BLaER1 treated with 17β-estradiol and CSF1 and Interleukin-3, amounts not matched to agents 10 nM and 100 nM (cell line): ENCODE data around the gene APCDD1.

Experiments
- H3K27ac ChIP-seq, 11 experiments: shearing (Covaris generic); formaldehyde crosslinking; 2 replicates each; pipeline ENCODE4 v1.8.1; 2022
- H3K27me3 ChIP-seq, 11 experiments: shearing (Covaris generic); formaldehyde crosslinking; 2 replicates each; pipeline ENCODE4 v1.8.1; 2022
- H3K36me3 ChIP-seq, 11 experiments: shearing (Covaris generic); formaldehyde crosslinking; 2 replicates each; pipeline ENCODE4 v1.8.1; 2022
- H3K4me1 ChIP-seq, 10 experiments: shearing (Covaris generic); formaldehyde crosslinking; 2 replicates each; pipeline ENCODE4 v1.8.1; 2022
- H3K4me2 ChIP-seq, 11 experiments: shearing (Covaris generic); formaldehyde crosslinking; 2 replicates each; pipeline ENCODE4 v1.8.1; 2022
- H3K4me3 ChIP-seq, 10 experiments: shearing (Covaris generic); formaldehyde crosslinking; 2 replicates each; pipeline ENCODE4 v1.8.1; 2022
- H3K9ac ChIP-seq, 11 experiments: shearing (Covaris generic); formaldehyde crosslinking; 2 replicates each; pipeline ENCODE4 v1.8.1; 2022
- H3K9me3 ChIP-seq, 11 experiments: shearing (Covaris generic); formaldehyde crosslinking; replicated peaks in 1 of 11; 2 replicates each; pipeline ENCODE4 v1.8.1; 2022
- H4K20me1 ChIP-seq, 11 experiments: shearing (Covaris generic); formaldehyde crosslinking; 2 replicates each; pipeline ENCODE4 v1.8.1; 2022
- Cebpa-rat ChIP-seq, 11 experiments: shearing (Covaris generic); IDR thresholded peaks; 2 replicates each; pipeline ENCODE4 v1.8.1; 2022

Gene APCDD1

DNA sequence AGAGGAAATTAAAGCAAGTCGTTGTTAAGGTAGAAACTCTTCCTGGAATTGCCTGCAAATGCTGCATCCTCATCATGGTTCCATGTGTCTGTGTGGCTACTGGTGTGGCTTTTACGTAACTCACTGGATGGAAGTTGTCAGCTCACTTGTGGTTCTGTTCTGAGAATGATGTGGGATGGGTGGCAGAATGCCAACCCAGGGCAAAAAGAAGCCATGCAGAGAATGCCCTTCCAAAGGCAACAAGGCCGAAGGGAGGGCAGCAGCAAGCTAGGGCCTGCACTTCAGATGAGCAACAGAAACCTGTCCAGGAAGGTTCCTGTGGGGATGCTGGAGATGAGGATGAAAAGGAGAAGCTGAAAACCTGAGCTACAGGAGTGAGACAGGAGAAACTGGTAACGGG lies 61.0 kb downstream of the APCDD1 start:
- H3K9me3 ChIP-seq: peaks cover 0 to 11% (median 8%) of the 10 kb centered on the region in 11 experiments; a peak in 11 of 22 replicates
- H3K36me3 ChIP-seq: no peaks in the 10 kb centered on the region
- H3K27me3 ChIP-seq: no peaks in the 10 kb centered on the region
- no peak overlapping the region for H3K9ac ChIP-seq
- H3K27ac ChIP-seq: no peak overlapping the region
- no peaks in the 10 kb centered on the region for H4K20me1 ChIP-seq
- peak overlapping the region in 6 of 11 experiments; percentile 22 to 51 (median 34); a peak in 11 of 22 replicates for H3K4me2 ChIP-seq
- H3K4me1 ChIP-seq: peaks cover 23 to 36% (median 27%) of the 10 kb centered on the region in 10 experiments
- no peak overlapping the region for H3K4me3 ChIP-seq
- no peak for TF ChIP-seq Cebpa-rat (IDR thresholded peaks at IDR 0.05)

DNA sequence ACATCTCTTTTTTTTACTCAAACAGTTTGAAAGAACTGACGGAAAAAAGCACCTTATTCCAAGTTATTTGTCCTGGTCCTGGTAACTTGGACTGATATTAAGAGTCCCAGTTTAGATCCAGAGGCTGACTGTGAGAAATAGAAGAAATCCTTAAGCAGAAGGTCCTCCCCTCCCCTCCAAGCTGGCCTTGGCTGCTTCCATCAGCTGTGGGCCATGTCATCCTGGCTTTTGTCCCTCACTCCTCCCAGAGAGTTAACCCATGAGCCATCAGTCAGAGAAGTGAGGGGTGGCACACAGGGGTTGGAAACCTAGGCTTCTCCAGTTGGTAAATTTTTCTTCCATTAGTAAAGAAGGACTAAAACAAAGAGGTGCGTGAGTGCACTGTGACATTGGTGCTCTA lies 61.6 kb downstream of the APCDD1 start:
- H3K4me1 ChIP-seq: peaks cover 23 to 36% (median 27%) of the 10 kb centered on the region in 10 experiments
- H3K27me3 ChIP-seq: no peaks in the 10 kb centered on the region
- no peak overlapping the region for H3K27ac ChIP-seq
- H3K36me3 ChIP-seq: no peaks in the 10 kb centered on the region
- no peaks in the 10 kb centered on the region for H4K20me1 ChIP-seq
- H3K4me3 ChIP-seq: no peak overlapping the region
- TF ChIP-seq Cebpa-rat (IDR thresholded peaks at IDR 0.05): no peak
- peaks cover 0 to 11% (median 8%) of the 10 kb centered on the region in 11 experiments; a peak in 11 of 22 replicates for H3K9me3 ChIP-seq
- H3K4me2 ChIP-seq: 0 out of 22 replicates have a peak overlapping the region, but pooled peaks of 2 of the 11 experiments have one; percentile 32 to 33
- no peak overlapping the region for H3K9ac ChIP-seq

DNA sequence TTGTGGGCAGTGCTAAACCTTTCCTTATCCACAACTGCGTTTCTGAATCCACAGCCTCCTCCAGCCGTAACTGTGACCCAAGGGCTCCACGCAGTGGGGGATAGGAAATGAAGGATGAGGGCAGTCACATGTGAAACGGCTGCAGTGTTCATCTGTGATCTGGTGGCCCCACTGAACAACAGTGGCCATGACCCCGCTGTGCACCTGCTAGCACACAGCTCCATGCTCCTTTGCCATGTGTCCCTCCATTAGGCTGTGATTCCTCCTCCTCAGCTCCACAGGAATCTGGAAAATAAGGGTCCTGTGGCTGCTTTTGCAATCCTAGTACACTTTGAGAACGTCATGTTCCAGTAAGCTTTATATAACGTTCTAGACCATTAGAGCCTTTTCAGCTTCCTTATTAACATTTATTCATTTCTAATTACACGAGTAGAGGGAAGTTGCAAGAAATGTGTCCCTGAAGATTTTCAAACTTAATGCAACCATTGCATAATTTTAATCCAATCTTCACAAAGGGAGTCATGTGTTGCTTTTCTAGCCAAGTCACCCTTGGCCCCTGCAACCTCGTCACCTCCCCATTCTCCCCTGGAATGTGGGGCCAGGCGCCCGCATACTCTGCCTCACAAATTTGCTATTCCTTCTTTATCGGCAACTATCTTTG lies 64.3 kb downstream of the APCDD1 start:
- H3K4me3 ChIP-seq: no peak overlapping the region
- H3K9me3 ChIP-seq: peaks cover 0 to 11% (median 8%) of the 10 kb centered on the region in 11 experiments; a peak in 11 of 22 replicates
- peak overlapping the region in 6 of 11 experiments; percentile 24 to 68 (median 56); a peak in 6 of 22 replicates for H3K27ac ChIP-seq
- no peak for TF ChIP-seq Cebpa-rat (IDR thresholded peaks at IDR 0.05)
- peaks cover 23 to 36% (median 27%) of the 10 kb centered on the region in 10 experiments for H3K4me1 ChIP-seq
- peak overlapping the region in 2 of 11 experiments; percentile 20 to 48; a peak in 1 of 22 replicates for H3K9ac ChIP-seq
- no peaks in the 10 kb centered on the region for H3K36me3 ChIP-seq
- no peaks in the 10 kb centered on the region for H3K27me3 ChIP-seq
- peak overlapping the region; percentile 38 to 76 (median 69) for H3K4me2 ChIP-seq
- H4K20me1 ChIP-seq: no peaks in the 10 kb centered on the region

GRCh38 chr18:10519366-10519765 lies 64.9 kb downstream of the APCDD1 start:
- Histone ChIP-seq H3K27me3 (no peaks in the 10 kb centered on the region), H3K9ac (peak overlapping the region in 4 of 11 experiments; percentile 20 to 60 (median 42); a peak in 3 of 22 replicates), H3K27ac (peak overlapping the region in 6 of 11 experiments; percentile 24 to 68 (median 56); a peak in 11 of 22 replicates)

GRCh38 chr18:10519999-10520935 lies 65.8 kb downstream of the APCDD1 start:
- Histone ChIP-seq H4K20me1 (no peaks in the 10 kb centered on the region), H3K9ac (peak overlapping the region in 7 of 11 experiments; percentile 27 to 60 (median 46); a peak in 8 of 22 replicates), H3K9me3 (peaks cover 0 to 11% (median 8%) of the 10 kb centered on the region in 11 experiments; a peak in 11 of 22 replicates), H3K36me3 (no peaks in the 10 kb centered on the region), H3K27ac (peak overlapping the region in 8 of 11 experiments; percentile 24 to 68 (median 54); a peak in 15 of 22 replicates), H3K4me2 (peak overlapping the region; percentile 38 to 76 (median 69); a peak in 21 of 22 replicates), H3K27me3 (no peaks in the 10 kb centered on the region), H3K4me1 (peaks cover 29 to 42% (median 33%) of the 10 kb centered on the region in 10 experiments), H3K4me3 (no peak overlapping the region; a peak in 1 of 20 replicates)
- no peak for TF ChIP-seq Cebpa-rat (IDR thresholded peaks at IDR 0.05)

More at GRCh38 chr18:10519366-10519765, 64.9 kb downstream of the APCDD1 start:
- no peaks in the 10 kb centered on the region for H3K36me3 ChIP-seq
- H3K4me1 ChIP-seq: peaks cover 23 to 36% (median 27%) of the 10 kb centered on the region in 10 experiments
- H3K4me3 ChIP-seq: no peak overlapping the region; a peak in 1 of 20 replicates
- H3K9me3 ChIP-seq: peaks cover 0 to 11% (median 8%) of the 10 kb centered on the region in 11 experiments; a peak in 11 of 22 replicates
- no peak for TF ChIP-seq Cebpa-rat (IDR thresholded peaks at IDR 0.05)
- peak overlapping the region; percentile 38 to 76 (median 69) for H3K4me2 ChIP-seq
- H4K20me1 ChIP-seq: no peaks in the 10 kb centered on the region

GRCh38 chr18:10521566-10521965 lies 67.1 kb downstream of the APCDD1 start:
- H3K36me3 ChIP-seq: no peaks in the 10 kb centered on the region
- no peak overlapping the region for H3K4me3 ChIP-seq
- peaks cover 0 to 4% (median 3%) of the 10 kb centered on the region in 11 experiments; a peak in 14 of 22 replicates for H4K20me1 ChIP-seq
- peaks cover 29 to 38% (median 32%) of the 10 kb centered on the region in 10 experiments for H3K4me1 ChIP-seq
- H3K27me3 ChIP-seq: no peaks in the 10 kb centered on the region
- H3K27ac ChIP-seq: no peak overlapping the region
- peaks cover 0 to 11% (median 8%) of the 10 kb centered on the region in 11 experiments; a peak in 11 of 22 replicates for H3K9me3 ChIP-seq
- peak overlapping the region in 1 of 11 experiments; percentile 13; a peak in 1 of 22 replicates for H3K9ac ChIP-seq
- no peak overlapping the region for H3K4me2 ChIP-seq
- no peak for TF ChIP-seq Cebpa-rat (IDR thresholded peaks at IDR 0.05)

- Histone ChIP-seq H3K4me2 (no peak overlapping the region), H3K9me3 (peaks cover 0 to 2% (median 0%) of the 10 kb centered on the region in 11 experiments; a peak in 4 of 22 replicates), H3K36me3 (no peaks in the 10 kb centered on the region), H3K9ac (no peak overlapping the region; a peak in 1 of 22 replicates), H3K27ac (no peak overlapping the region), H3K27me3 (no peaks in the 10 kb centered on the region), H4K20me1 (peaks cover 5 to 14% (median 12%) of the 10 kb centered on the region in 11 experiments; a peak in 20 of 22 replicates), H3K4me1 (peaks cover 39 to 44% (median 42%) of the 10 kb centered on the region in 10 experiments), H3K4me3 (no peak overlapping the region)
- TF ChIP-seq Cebpa-rat (IDR thresholded peaks at IDR 0.05): no peak
These were observed 68.1 kb downstream of the APCDD1 start for GRCh38 chr18:10522574-10522973.

DNA sequence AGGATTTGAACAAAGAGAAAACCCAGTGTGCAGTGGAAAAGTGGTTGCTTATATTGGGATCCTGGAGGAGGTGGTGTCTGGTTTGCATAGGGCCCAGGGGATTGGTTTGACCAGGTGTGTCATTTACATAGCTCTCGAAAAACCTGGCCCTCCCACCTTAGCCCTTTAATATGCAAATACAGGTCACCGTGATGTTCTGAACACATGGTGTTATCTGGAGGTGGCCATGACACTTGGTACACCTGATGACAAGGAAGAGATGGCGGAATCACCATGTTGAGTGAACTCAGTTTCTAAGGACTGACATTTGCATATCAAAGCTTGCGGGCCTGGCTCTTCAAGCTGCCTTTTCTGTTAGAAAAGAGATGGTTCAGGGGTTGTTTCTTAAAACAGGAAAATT lies 69.1 kb downstream of the APCDD1 start:
- Histone ChIP-seq H3K9ac (no peak overlapping the region), H3K27me3 (no peaks in the 10 kb centered on the region), H3K4me1 (peaks cover 37 to 47% (median 43%) of the 10 kb centered on the region in 10 experiments), H4K20me1 (peaks cover 13 to 24% (median 22%) of the 10 kb centered on the region in 11 experiments; a peak in 21 of 22 replicates), H3K36me3 (no peaks in the 10 kb centered on the region), H3K4me3 (no peak overlapping the region), H3K9me3 (no peaks in the 10 kb centered on the region), H3K27ac (no peak overlapping the region), H3K4me2 (no peak overlapping the region)
- TF ChIP-seq Cebpa-rat (IDR thresholded peaks at IDR 0.05): no peak
